Fibroblast of villous mesenchyme (primary cell): ENCODE results near the gene GP2. TPM values are rescaled to one million over a fixed set of nuclear protein-coding genes. Genes with fewer than 3 reads are reported as not detected.

Experiments
- DNase-seq: peaks from one replicate; pipeline ENCODE4 v3.0.0-alpha.2; 2010; ENCODE audit warnings: low read depth
- H3K4me3 ChIP-seq: 2 replicates; pipeline ENCODE4 v1.5.1; 2011; ENCODE audit warnings: low read depth, mild to moderate bottlenecking, low read length
- total RNA-seq: library from RNA; depleted of rRNA; stranded (reverse); fragments of >200 nt; gene quantifications from 2 replicates; pipeline ENCODE4 v1.2.3, GENCODE V29; 2012
- TF ChIP-seq, protein P1 (sequence below): IDR thresholded peaks from 2 replicates; pipeline ENCODE4 v1.5.1; 2012; ENCODE audit warnings: low read depth, mild to moderate bottlenecking, low read length; ENCODE audit not compliant: insufficient read depth

The GP2 gene
- total RNA-seq = not detected in 2 replicates

DNA sequence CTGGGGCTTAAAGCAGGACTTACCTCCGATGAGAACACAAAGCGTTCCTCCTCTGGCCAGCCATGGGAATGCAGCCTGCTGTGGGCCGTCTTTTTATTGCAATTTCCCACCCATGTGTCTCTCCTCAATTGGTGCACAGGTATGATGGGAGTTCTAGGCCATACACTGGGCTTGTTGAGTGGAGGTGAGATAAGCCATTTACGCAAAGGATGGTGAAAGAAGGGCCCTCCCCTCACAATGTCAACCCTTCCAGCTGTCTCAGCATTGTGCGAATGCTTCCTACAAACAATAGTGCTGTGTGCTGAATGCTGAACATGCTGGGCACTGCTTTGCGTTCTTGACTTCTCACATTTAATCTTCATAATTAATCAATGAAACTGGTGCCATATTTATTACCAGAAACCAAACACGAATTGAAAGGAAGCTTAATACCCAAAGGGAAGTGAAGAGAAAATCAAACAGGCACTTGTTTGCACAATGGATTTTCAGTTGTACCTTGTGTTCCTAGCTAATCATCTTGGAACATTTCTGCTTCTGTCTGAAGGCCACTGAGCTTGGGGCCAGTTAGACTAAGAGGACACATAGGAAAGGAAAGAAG lies at the start of gene GP2:
GP2 (minus strand) TSS at position 70 of the 598 bp plus-strand sequence. CDS start 1,082 bp downstream, outside the sequence.
- no peak within 1 kb of the TSS for H3K4me3 ChIP-seq
- TF ChIP-seq, protein P1, sequence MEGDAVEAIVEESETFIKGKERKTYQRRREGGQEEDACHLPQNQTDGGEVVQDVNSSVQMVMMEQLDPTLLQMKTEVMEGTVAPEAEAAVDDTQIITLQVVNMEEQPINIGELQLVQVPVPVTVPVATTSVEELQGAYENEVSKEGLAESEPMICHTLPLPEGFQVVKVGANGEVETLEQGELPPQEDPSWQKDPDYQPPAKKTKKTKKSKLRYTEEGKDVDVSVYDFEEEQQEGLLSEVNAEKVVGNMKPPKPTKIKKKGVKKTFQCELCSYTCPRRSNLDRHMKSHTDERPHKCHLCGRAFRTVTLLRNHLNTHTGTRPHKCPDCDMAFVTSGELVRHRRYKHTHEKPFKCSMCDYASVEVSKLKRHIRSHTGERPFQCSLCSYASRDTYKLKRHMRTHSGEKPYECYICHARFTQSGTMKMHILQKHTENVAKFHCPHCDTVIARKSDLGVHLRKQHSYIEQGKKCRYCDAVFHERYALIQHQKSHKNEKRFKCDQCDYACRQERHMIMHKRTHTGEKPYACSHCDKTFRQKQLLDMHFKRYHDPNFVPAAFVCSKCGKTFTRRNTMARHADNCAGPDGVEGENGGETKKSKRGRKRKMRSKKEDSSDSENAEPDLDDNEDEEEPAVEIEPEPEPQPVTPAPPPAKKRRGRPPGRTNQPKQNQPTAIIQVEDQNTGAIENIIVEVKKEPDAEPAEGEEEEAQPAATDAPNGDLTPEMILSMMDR = no peak
- DNase-seq = no peak

GRCh38 chr16:20372701-20373100 lies 45.4 kb upstream of the GP2 start:
- no peak for DNase-seq
- no peak overlapping the region for H3K4me3 ChIP-seq
- TF ChIP-seq, protein P1 = no peak

DNA sequence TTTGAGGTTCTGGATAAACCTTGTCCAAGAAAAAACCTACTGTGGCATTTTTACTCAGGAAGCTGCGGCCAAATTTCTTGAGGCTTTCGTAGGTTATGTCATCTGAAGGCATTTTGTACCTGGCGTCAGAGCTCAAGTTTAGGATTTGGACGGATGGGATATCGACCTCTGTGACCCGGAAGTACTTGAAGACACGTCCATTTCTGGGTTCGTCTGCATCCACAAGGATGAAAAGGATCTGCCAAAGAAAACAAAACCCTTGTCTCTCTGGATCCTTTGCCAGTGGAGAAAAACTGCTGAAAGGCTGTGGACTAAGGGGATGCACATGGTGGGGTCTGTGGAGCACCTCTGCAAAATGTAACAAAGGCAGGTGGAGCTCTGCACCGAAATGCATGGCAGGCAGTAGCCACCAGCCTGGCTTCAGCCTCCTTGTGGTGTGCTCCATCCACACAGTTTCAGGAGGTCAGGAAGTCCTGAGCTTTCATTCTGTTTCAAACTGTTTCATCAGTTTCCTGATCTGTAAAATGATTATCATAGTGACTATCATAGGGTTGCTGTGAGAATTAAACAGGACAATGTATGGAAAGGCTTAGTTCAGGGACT lies 42.2 kb upstream of the GP2 start:
- H3K4me3 ChIP-seq = no peak overlapping the region
- no peak for DNase-seq
- TF ChIP-seq, protein P1 = no peak

DNA sequence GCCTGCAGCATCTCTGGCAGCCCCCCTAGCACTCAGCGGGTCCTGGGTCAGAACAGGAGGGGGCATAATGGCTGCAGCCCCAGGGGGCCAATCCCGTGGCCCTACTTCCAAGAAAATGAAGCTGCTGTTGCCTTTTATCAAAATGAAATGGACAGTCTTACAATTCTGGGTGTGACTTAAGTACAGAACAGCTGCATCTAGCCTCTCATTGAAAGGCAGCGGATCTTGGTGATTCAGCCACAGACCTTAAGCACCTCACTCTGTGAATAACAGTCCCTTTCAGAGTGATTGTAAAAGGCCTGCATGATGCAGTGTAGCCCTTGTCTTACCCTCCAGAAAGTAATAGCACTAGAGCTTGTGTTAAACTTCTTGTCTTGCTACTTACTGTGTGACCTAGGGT lies 36.7 kb upstream of the GP2 start:
- no peak for DNase-seq
- TF ChIP-seq, protein P1 = no peak

DNA sequence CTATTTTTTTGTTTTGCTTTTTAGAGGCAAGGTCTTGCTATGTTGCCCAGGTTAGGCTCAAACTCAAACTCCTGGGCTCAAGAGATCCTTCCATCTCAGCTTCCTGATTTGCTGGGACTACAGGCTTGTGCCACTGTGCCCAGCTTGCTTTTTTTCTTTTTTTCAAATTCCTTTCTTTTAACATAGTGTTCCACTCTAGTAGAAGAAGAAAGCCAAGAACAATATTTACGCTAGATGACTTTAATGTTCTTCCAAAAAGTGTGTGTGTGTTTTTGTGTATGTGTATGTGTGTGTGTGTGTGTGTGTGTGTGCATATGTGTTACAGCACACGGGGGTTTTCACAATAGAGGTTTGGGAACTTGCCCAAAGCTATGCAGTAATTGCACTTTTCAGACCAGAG lies 35.9 kb upstream of the GP2 start:
- TF ChIP-seq, protein P1 = no peak
- DNase-seq = no peak
- no peak overlapping the region for H3K4me3 ChIP-seq

More for the DNA sequence above, 36.7 kb upstream of the GP2 start:
- no peak overlapping the region for H3K4me3 ChIP-seq

GRCh38 chr16:20359997-20360396 lies 32.7 kb upstream of the GP2 start:
- DNase-seq = no peak
- TF ChIP-seq, protein P1 = no peak
- no peak overlapping the region for H3K4me3 ChIP-seq
